ENCODE results near the gene C1orf21.

C1orf21 gene

DNA sequence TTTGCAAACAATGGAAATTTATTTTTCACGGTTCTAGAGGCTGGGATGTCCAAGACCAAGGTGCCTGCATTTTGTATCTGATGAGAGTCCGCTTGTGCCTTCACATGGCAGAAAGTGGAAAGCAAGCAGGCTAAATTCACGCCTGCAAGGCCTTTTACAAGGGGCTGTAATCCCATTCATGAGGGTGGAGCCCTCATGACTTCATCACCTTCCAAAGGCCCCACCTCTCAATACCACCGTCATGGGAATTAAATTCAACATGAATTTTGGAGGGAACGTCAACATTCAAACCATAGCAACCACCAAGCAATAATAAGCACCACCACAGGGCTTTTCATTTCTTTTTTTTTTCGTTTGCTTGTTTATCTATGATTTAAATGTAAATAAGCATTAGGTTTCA, 115.3 kb downstream of the C1orf21 start:
- Histone ChIP-seq H3K9ac (ENCODE audit: low read length) (no peak overlapping the region), H3K4me1 (ENCODE audit: control insufficient read depth, insufficient read depth, low read length) (peaks cover 31% of the 10 kb centered on the region), H3K36me3 (ENCODE audit: control insufficient read depth, insufficient read depth, low read length) (no peaks in the 10 kb centered on the region), H3K27me3 (ENCODE audit: control insufficient read depth, insufficient read depth, low read length) (no peaks in the 10 kb centered on the region), H3K9me3 (ENCODE audit: control insufficient read depth, insufficient read depth, low read depth, low read length) (no peaks in the 10 kb centered on the region), H3K4me3 (ENCODE audit: low read depth, low read length) (no peak overlapping the region), H3K27ac (ENCODE audit: low read depth, low read length) (no peak overlapping the region)

DNA sequence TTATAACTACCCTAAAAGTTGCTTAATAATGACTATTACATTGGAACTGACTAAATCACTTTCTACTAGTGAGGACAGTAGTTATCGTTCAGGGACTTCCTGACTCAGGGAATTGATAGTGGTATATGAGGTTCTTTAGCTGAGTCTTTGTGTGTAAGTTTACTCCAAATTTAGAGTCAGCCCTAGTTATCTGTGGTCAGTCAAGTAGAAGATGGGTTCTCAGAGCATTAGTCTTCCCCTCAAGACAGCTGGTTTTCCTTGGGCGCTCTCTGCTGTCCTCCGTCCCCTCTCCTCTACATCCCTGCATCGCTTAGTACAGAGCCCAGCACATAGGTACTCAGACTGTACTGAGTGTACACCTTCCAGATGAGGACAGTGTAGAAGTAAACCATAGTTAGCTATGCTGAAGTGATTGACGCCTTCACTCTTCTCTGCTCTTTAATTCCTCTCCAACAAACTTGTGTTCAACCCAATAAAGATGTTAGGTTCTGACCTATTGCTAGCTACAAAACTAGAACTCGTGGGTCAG, 116.5 kb downstream of the C1orf21 start:
- Histone ChIP-seq H3K4me1 (ENCODE audit: control insufficient read depth, insufficient read depth, low read length) (peaks cover 21% of the 10 kb centered on the region), H3K4me3 (ENCODE audit: low read depth, low read length) (no peak overlapping the region), H3K27ac (ENCODE audit: low read depth, low read length) (no peak overlapping the region), H3K9ac (ENCODE audit: low read length) (no peak overlapping the region), H3K9me3 (ENCODE audit: control insufficient read depth, insufficient read depth, low read depth, low read length) (no peaks in the 10 kb centered on the region), H3K36me3 (ENCODE audit: control insufficient read depth, insufficient read depth, low read length) (no peaks in the 10 kb centered on the region), H3K27me3 (ENCODE audit: control insufficient read depth, insufficient read depth, low read length) (no peaks in the 10 kb centered on the region)

DNA sequence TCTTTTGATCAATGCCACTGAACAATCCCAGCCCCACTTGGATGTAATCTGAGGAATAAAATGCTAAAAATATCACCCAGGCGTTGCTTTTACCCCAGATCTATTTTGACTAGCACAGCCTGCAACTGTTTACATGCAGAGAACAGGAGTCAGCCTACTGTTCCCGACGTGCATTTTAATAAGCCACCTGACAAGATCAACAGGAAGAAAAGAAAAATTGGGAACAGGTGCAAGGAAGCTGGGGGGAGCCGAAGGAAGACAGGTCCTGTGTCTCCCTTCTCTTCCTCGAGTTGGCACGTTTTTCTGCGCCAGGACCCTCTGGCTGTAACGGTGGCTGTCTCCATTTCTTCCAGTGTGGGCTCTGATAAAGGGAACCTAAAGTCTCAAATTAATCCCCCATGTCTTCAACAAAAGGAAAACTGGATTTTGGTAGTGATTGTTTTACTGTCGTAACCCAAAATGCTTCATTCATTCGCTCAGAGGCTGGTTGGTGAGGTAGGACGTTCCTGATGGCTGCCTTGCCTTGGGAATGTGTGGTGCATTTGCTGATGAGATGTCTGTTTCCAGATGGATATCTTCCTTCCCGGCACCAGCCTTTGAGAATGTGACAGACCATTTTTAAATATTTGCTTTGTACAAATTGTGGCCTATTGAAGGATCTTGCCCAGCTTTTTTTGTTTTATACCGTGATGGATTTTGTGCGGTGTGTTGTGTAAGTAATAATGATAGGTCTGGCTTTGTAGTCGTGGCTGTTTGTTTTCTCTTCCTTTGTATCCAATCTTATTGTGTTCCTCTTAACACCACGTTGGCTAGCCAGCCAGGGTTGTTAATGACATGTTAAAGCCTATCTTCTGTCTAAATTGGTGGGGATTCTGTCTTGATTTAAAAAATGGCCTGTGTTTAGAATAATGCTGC, 117.5 kb downstream of the C1orf21 start:
- H3K4me3 ChIP-seq (ENCODE audit: low read depth, low read length): no peak overlapping the region
- H3K9ac ChIP-seq (ENCODE audit: low read length): no peak overlapping the region
- no peaks in the 10 kb centered on the region for H3K36me3 ChIP-seq (ENCODE audit: control insufficient read depth, insufficient read depth, low read length)
- H3K9me3 ChIP-seq (ENCODE audit: control insufficient read depth, insufficient read depth, low read depth, low read length): no peaks in the 10 kb centered on the region
- H3K4me1 ChIP-seq (ENCODE audit: control insufficient read depth, insufficient read depth, low read length): peaks cover 12% of the 10 kb centered on the region; the same call in 1 of the 2 replicates
- no peak overlapping the region for H3K27ac ChIP-seq (ENCODE audit: low read depth, low read length)
- H3K27me3 ChIP-seq (ENCODE audit: control insufficient read depth, insufficient read depth, low read length): no peaks in the 10 kb centered on the region

DNA sequence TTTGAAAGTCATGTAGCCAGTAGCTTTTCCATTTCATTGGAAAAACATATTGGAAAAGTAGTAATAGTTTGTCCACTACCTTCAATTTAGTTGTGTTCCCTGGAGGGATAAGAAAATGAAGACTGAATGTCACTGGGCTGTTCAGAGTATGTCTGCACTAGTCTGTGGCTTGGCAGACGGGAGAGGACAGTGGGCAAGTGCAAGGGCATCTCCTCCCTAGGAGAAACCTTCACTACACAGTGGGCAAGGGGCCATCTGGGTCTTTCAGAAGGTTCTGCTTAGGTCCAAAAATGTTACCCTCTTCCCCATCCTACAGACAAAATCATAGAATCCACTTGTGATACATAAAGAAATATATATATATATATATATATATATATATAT, 118.1 kb downstream of the C1orf21 start:
- H3K4me1 ChIP-seq (ENCODE audit: control insufficient read depth, insufficient read depth, low read length): peaks cover 8% of the 10 kb centered on the region; the same call in 1 of the 2 replicates
- H3K36me3 ChIP-seq (ENCODE audit: control insufficient read depth, insufficient read depth, low read length): no peaks in the 10 kb centered on the region

DNA sequence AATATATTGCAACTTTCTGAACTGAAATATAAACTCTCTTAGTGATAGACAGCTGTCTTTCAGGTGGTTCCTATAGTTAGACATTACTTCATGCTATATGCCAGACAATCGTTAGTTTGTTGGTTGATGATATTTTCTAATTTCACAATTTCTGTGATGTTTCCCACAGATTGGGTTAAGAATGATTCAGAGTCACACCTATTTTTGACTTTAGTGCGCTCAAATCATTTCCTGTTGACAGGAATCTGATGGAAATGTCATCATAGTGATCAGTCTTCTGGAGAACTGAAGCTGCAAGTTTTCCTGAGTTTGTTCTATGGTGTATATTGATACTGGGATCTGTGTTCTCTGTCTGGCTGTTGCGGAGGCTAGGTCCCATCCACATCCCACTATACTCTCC, 119.7 kb downstream of the C1orf21 start:
- H3K4me3 ChIP-seq (ENCODE audit: low read depth, low read length): no peak overlapping the region
- H3K27ac ChIP-seq (ENCODE audit: low read depth, low read length): no peak overlapping the region
- no peaks in the 10 kb centered on the region for H3K36me3 ChIP-seq (ENCODE audit: control insufficient read depth, insufficient read depth, low read length)
- no peaks in the 10 kb centered on the region for H3K9me3 ChIP-seq (ENCODE audit: control insufficient read depth, insufficient read depth, low read depth, low read length)
- H3K4me1 ChIP-seq (ENCODE audit: control insufficient read depth, insufficient read depth, low read length): peaks cover 8% of the 10 kb centered on the region; the same call in 1 of the 2 replicates
- H3K9ac ChIP-seq (ENCODE audit: low read length): no peak overlapping the region
- H3K27me3 ChIP-seq (ENCODE audit: control insufficient read depth, insufficient read depth, low read length): no peaks in the 10 kb centered on the region

More for the DNA sequence above, 118.1 kb downstream of the C1orf21 start:
- no peak overlapping the region for H3K27ac ChIP-seq (ENCODE audit: low read depth, low read length)
- no peak overlapping the region for H3K4me3 ChIP-seq (ENCODE audit: low read depth, low read length)
- H3K9me3 ChIP-seq (ENCODE audit: control insufficient read depth, insufficient read depth, low read depth, low read length): no peaks in the 10 kb centered on the region
- no peaks in the 10 kb centered on the region for H3K27me3 ChIP-seq (ENCODE audit: control insufficient read depth, insufficient read depth, low read length)
- no peak overlapping the region for H3K9ac ChIP-seq (ENCODE audit: low read length)

DNA sequence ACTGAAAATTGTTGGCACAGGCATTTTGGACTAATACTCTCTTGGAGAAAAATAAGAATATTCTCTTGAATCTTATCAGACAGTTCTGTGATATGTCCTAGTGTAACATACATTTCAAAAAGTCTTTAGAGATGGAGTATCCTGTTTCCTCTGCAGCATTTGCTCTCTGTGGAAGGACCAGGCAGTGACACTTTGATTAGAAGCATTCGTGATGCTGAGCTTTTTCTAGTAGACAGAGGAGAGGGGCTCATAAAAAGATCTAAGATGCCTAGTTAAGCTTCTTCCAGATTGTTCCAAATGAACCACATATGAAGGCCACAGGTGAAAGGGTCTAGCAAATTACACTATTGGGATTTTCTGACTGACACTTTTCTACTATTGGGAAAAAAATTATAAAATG, 120.3 kb downstream of the C1orf21 start:
- Histone ChIP-seq H3K9me3 (ENCODE audit: control insufficient read depth, insufficient read depth, low read depth, low read length) (no peaks in the 10 kb centered on the region), H3K9ac (ENCODE audit: low read length) (no peak overlapping the region), H3K36me3 (ENCODE audit: control insufficient read depth, insufficient read depth, low read length) (no peaks in the 10 kb centered on the region), H3K4me1 (ENCODE audit: control insufficient read depth, insufficient read depth, low read length) (peaks cover 8% of the 10 kb centered on the region; the same call in 1 of the 2 replicates), H3K4me3 (ENCODE audit: low read depth, low read length) (no peak overlapping the region), H3K27ac (ENCODE audit: low read depth, low read length) (no peak overlapping the region), H3K27me3 (ENCODE audit: control insufficient read depth, insufficient read depth, low read length) (no peaks in the 10 kb centered on the region)

DNA sequence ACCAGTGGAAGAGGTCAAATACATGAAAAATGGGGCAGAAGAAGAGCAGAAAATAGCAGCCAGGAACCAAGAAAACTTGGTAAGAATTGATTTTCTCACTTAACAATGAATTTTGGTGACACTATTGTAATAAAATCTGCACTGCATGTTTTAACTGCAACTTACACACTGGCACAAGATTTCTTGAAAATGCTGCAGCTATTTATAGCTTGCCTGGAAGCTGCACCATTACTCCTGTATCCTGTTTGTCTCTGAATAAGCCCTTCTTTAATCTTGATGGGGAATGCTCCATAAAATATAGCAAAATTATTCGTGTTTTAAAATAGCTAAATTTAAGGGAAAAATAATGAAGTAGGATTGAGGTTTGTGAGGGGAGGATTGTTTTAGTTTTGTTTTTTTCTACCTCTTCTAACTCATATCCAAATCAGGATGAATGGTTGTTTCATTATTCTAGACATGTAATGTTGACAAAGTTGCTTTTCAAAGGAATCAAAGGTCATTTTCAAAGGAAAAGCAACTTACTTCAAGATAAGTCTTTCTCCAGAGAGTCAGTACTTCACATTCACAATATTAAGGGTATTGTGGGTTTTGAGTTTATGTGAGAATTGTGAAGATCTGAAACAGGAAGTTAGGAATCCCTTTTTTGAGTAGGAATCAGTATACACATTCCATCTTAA, 120.9 kb downstream of the C1orf21 start:
- Histone ChIP-seq H3K36me3 (ENCODE audit: control insufficient read depth, insufficient read depth, low read length) (no peaks in the 10 kb centered on the region), H3K9ac (ENCODE audit: low read length) (no peak overlapping the region), H3K27me3 (ENCODE audit: control insufficient read depth, insufficient read depth, low read length) (no peaks in the 10 kb centered on the region), H3K4me1 (ENCODE audit: control insufficient read depth, insufficient read depth, low read length) (peaks cover 8% of the 10 kb centered on the region; the same call in 1 of the 2 replicates), H3K9me3 (ENCODE audit: control insufficient read depth, insufficient read depth, low read depth, low read length) (no peaks in the 10 kb centered on the region), H3K4me3 (ENCODE audit: low read depth, low read length) (no peak overlapping the region), H3K27ac (ENCODE audit: low read depth, low read length) (no peak overlapping the region)

DNA sequence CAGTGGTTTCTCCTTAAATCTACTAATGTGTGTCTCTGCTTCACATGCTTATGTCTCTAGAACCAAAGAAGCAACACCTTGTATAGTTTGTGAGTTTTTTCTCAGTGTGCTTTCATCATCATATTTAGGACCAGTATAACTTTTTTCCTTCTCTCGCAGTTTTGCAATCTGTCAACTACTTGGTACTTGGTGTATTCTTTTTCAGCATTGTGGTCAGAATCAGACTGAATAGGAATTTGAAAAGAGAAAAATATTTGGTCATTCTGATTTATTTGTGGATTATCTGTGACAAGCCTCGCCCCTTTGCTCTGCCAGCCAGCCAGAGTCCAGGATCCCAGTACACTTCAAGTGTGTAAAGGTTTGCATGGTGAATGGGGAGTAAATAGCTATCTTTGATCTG, 122.3 kb downstream of the C1orf21 start:
- Histone ChIP-seq H3K27me3 (ENCODE audit: control insufficient read depth, insufficient read depth, low read length) (no peaks in the 10 kb centered on the region), H3K9ac (ENCODE audit: low read length) (no peak overlapping the region), H3K4me1 (ENCODE audit: control insufficient read depth, insufficient read depth, low read length) (peaks cover 4% of the 10 kb centered on the region; the same call in 1 of the 2 replicates), H3K27ac (ENCODE audit: low read depth, low read length) (no peak overlapping the region), H3K36me3 (ENCODE audit: control insufficient read depth, insufficient read depth, low read length) (no peaks in the 10 kb centered on the region), H3K4me3 (ENCODE audit: low read depth, low read length) (no peak overlapping the region), H3K9me3 (ENCODE audit: control insufficient read depth, insufficient read depth, low read depth, low read length) (no peaks in the 10 kb centered on the region)

DNA sequence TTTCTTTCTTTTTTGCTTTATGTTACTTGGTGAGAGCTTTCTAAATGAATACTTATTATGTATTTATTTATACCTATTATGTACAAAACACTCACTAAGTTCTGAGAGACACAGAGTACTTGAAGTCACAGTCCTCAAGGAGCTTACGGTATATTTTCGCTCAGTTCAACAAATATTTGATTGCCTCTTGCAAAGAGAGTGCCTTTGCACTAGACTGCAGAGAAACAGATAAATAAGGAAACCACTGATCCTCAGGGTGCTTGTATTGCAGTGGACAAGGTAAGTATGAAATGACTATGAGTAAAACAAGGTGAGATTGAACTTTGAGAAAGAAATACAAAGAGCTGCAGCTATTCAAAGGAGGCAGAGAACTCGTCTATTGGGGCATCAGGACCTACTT, 123.3 kb downstream of the C1orf21 start:
- Histone ChIP-seq H3K27me3 (ENCODE audit: control insufficient read depth, insufficient read depth, low read length) (no peaks in the 10 kb centered on the region), H3K9me3 (ENCODE audit: control insufficient read depth, insufficient read depth, low read depth, low read length) (no peaks in the 10 kb centered on the region), H3K27ac (ENCODE audit: low read depth, low read length) (no peak overlapping the region), H3K36me3 (ENCODE audit: control insufficient read depth, insufficient read depth, low read length) (no peaks in the 10 kb centered on the region), H3K9ac (ENCODE audit: low read length) (no peak overlapping the region), H3K4me3 (ENCODE audit: low read depth, low read length) (no peak overlapping the region), H3K4me1 (ENCODE audit: control insufficient read depth, insufficient read depth, low read length) (no peaks in the 10 kb centered on the region)

DNA sequence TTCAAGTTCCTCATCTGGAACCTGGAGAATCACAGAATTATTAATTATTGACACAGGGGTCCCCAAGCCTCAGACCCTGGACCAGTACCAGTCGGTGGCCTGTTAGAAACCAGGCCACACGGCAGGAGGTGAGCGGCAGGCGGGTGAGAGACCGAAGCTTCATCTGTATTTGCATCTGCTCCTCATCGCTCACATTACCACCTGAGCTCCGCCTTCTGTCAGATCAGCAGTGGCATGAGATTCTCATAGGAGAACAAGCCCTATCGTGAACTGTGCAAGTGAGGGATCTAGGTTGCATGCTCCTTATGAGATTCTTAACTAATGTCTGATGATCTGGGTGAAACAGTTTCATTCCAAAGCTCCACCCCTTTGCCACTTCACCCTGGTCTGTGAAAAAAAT, 125.9 kb downstream of the C1orf21 start:
- H3K27me3 ChIP-seq (ENCODE audit: control insufficient read depth, insufficient read depth, low read length): no peaks in the 10 kb centered on the region
- no peak overlapping the region for H3K9ac ChIP-seq (ENCODE audit: low read length)
- no peak overlapping the region for H3K27ac ChIP-seq (ENCODE audit: low read depth, low read length)
- H3K36me3 ChIP-seq (ENCODE audit: control insufficient read depth, insufficient read depth, low read length): no peaks in the 10 kb centered on the region
- H3K4me3 ChIP-seq (ENCODE audit: low read depth, low read length): no peak overlapping the region
- no peaks in the 10 kb centered on the region for H3K4me1 ChIP-seq (ENCODE audit: control insufficient read depth, insufficient read depth, low read length)
- H3K9me3 ChIP-seq (ENCODE audit: control insufficient read depth, insufficient read depth, low read depth, low read length): no peaks in the 10 kb centered on the region

DNA sequence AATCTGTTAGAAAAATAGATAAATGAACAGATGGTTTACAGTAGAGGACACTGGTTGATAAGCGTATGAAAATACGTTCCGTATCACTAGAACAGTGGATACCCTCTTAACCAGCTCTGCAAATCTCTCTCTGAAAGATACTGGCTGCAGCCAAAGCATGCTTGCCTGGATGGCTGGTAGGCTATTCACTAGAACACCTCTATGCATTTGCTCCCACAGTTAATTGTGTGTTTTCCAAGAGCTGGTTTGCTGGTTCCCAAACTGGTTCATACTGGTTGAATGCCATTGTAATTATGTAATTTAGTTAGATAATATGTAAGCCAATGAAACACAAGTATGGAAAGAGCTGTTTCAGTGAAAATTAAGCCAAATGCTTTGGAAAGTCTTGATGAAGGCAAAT, 126.6 kb downstream of the C1orf21 start:
- no peaks in the 10 kb centered on the region for H3K36me3 ChIP-seq (ENCODE audit: control insufficient read depth, insufficient read depth, low read length)
- no peaks in the 10 kb centered on the region for H3K27me3 ChIP-seq (ENCODE audit: control insufficient read depth, insufficient read depth, low read length)
- no peak overlapping the region for H3K4me3 ChIP-seq (ENCODE audit: low read depth, low read length)
- H3K9me3 ChIP-seq (ENCODE audit: control insufficient read depth, insufficient read depth, low read depth, low read length): no peaks in the 10 kb centered on the region
- H3K9ac ChIP-seq (ENCODE audit: low read length): no peak overlapping the region
- H3K27ac ChIP-seq (ENCODE audit: low read depth, low read length): no peak overlapping the region
- H3K4me1 ChIP-seq (ENCODE audit: control insufficient read depth, insufficient read depth, low read length): no peaks in the 10 kb centered on the region
